Medulla oblongata (tissue), 1 donor: ENCODE data around the gene IL36RN.

Experiments
- DNase-seq: peaks from one replicate; pipeline ENCODE4 v3.0.0-alpha.2; 2015; ENCODE audit errors: extremely low spot score

Gene IL36RN

GRCh38 chr2:113102133-113102532 is 43.1 kb downstream of the IL36RN start:
- no peak for DNase-seq

GRCh38 chr2:113103277-113103676 is 44.3 kb downstream of the IL36RN start:
- DNase-seq = no peak

- DNase-seq = no peak
These were observed 45.1 kb downstream of the IL36RN start for GRCh38 chr2:113104054-113104611.

- DNase-seq = no peak
These were observed 46.2 kb downstream of the IL36RN start for GRCh38 chr2:113105047-113105785.

- no peak for DNase-seq
These were observed 52.1 kb downstream of the IL36RN start for GRCh38 chr2:113111121-113111520.

- DNase-seq = no peak
These were observed 52.9 kb downstream of the IL36RN start for GRCh38 chr2:113111823-113112287.

GRCh38 chr2:113112441-113112840 is 53.4 kb downstream of the IL36RN start:
- no peak for DNase-seq

GRCh38 chr2:113112871-113113270 is 53.9 kb downstream of the IL36RN start:
- no peak for DNase-seq

- DNase-seq = no peak
These were observed 54.8 kb downstream of the IL36RN start for GRCh38 chr2:113113807-113114206.
